OCI-LY7 (cell line): ENCODE data around the gene C2orf49. TPM values are rescaled to one million over a fixed set of nuclear protein-coding genes. Genes with fewer than 3 reads are reported as not detected.

Experiments used
- BruUV-seq: library from RNA; stranded (reverse); fragments of 400-500 nt; replicated peaks from 2 replicates; lab custom pipeline; 2021; lab: Mats Ljungman, UMichigan
- CTCF ChIA-PET: fragments of 300-600 bp; sonication (Branson Sonifier 250); formaldehyde crosslinking; loops from one replicate; lab custom pipeline; 2022; ENCODE audit warnings: antibody characterized with exemption; ENCODE audit not compliant: unreplicated experiment; lab: Charles Lee
- POLR2A ChIA-PET: fragments of 300-600 bp; sonication (Branson Sonifier 250); formaldehyde crosslinking; loops from one replicate; lab custom pipeline; 2022; ENCODE audit warnings: antibody characterized with exemption; lab: Charles Lee
- DNase-seq: peaks from one replicate; pipeline ENCODE4 v3.0.0-alpha.2; 2015; ENCODE audit warnings: low spot score
- H2AFZ ChIP-seq: fragments of 200-600 bp; sonication (generic), shearing (Covaris generic); 2 replicates; pipeline ENCODE4 v1.6.1; 2014; ENCODE audit warnings: mild to moderate bottlenecking, antibody characterized with exemption, low read length, moderate library complexity
- H3K27ac ChIP-seq: fragments of 200-600 bp; sonication (generic); 2 replicates; pipeline ENCODE4 v1.5.1; 2014; ENCODE audit warnings: mixed run types, low read depth, mild to moderate bottlenecking, moderate library complexity, low read length, inconsistent platforms; ENCODE audit not compliant: poor library complexity, severe bottlenecking
- H3K36me3 ChIP-seq: fragments of 200-600 bp; sonication (generic); 2 replicates; pipeline ENCODE4 v1.6.1; 2014; ENCODE audit warnings: mild to moderate bottlenecking, antibody characterized with exemption, low read length, moderate library complexity, mixed read lengths; ENCODE audit not compliant: insufficient read depth
- H3K4me1 ChIP-seq: fragments of 200-600 bp; sonication (generic); 2 replicates; pipeline ENCODE4 v1.5.1; 2014; ENCODE audit warnings: mild to moderate bottlenecking, low read length; ENCODE audit not compliant: insufficient read depth, poor library complexity, severe bottlenecking
- H3K4me2 ChIP-seq: fragments of 200-600 bp; sonication (generic); 2 replicates; pipeline ENCODE4 v1.6.1; 2014; ENCODE audit warnings: mild to moderate bottlenecking, low read length
- H3K4me3 ChIP-seq: fragments of 200-600 bp; sonication (generic); 2 replicates; pipeline ENCODE4 v1.5.1; 2014; ENCODE audit warnings: mild to moderate bottlenecking, low read depth, low read length; ENCODE audit not compliant: poor library complexity, severe bottlenecking
- H3K79me2 ChIP-seq: fragments of 200-600 bp; sonication (generic); 2 replicates; pipeline ENCODE4 v1.6.1; 2016; ENCODE audit warnings: low read depth, mild to moderate bottlenecking, low read length, moderate library complexity, mixed read lengths; ENCODE audit not compliant: insufficient read depth
- H3K9me2 ChIP-seq: fragments of 200-600 bp; sonication (generic); 2 replicates; pipeline ENCODE4 v1.6.1; 2016; ENCODE audit warnings: mild to moderate bottlenecking, low read length, mixed read lengths; ENCODE audit not compliant: insufficient read depth
- H3K9me3 ChIP-seq: fragments of 200-600 bp; sonication (generic); 2 replicates; pipeline ENCODE4 v1.6.1; 2014; ENCODE audit warnings: mild to moderate bottlenecking, mixed run types, low read length, mixed read lengths
- H4K20me1 ChIP-seq: fragments of 200-600 bp; sonication (generic); 2 replicates; pipeline ENCODE4 v1.6.1; 2014; ENCODE audit warnings: mild to moderate bottlenecking, antibody characterized with exemption, low read length, moderate library complexity, mixed read lengths; ENCODE audit not compliant: insufficient read depth
- EZH2phosphoT487 ChIP-seq: fragments of 200-600 bp; sonication (generic); IDR thresholded peaks from 2 replicates; pipeline ENCODE4 v1.6.1; 2018; ENCODE audit warnings: low read depth, borderline replicate concordance, mild to moderate bottlenecking, mixed run types, antibody characterized with exemption, low read length, moderate library complexity, mixed read lengths
- intact Hi-C: fragments of 100-400 bp; cut with micrococcal nuclease; formaldehyde crosslinking; loops from one replicate; pipeline ENCODE4 v1.10.0; 2022; ENCODE audit not compliant: unreplicated experiment
- total RNA-seq, 2 experiments: library from RNA; depleted of rRNA in 1 of 2; stranded (reverse); fragments of >200 nt in 1 of 2; shearing (Covaris generic) in 1 of 2; gene quantifications; 2 replicates each; pipeline ENCODE4 v1.2.3, GENCODE V29; 2014 to 2022
- TF ChIP-seq, protein P1 (sequence below): fragments of 200-600 bp; sonication (generic); conservative IDR thresholded peaks from 2 replicates; pipeline ENCODE4 v1.5.1; 2014; ENCODE audit warnings: mild to moderate bottlenecking, antibody characterized with exemption, low read length, moderate library complexity, mixed read lengths

Gene C2orf49
- total RNA-seq, 2 experiments from 2014 or later, result 11.8 to 17.0 TPM

GRCh38 chr2:105338020-105338385 is 663 bp downstream of the C2orf49 start:
- H4K20me1 ChIP-seq, result 0 out of 2 replicates have a peak, but pooled peaks cover 6% of the 10 kb centered on the region
- TSS peak; percentile 71 for BruUV-seq
- no peak for DNase-seq
- no peaks in the 10 kb centered on the region for H3K9me3 ChIP-seq
- peak overlapping the region; percentile 99 for H3K4me3 ChIP-seq
- peak overlapping the region; percentile 57 for H2AFZ ChIP-seq
- ChIA-PET POLR2A (no interaction called here), CTCF (no interaction called here)
- peak overlapping the region; percentile 92 for H3K4me2 ChIP-seq
- no peak for TF ChIP-seq EZH2phosphoT487
- TF ChIP-seq, protein P1, sequence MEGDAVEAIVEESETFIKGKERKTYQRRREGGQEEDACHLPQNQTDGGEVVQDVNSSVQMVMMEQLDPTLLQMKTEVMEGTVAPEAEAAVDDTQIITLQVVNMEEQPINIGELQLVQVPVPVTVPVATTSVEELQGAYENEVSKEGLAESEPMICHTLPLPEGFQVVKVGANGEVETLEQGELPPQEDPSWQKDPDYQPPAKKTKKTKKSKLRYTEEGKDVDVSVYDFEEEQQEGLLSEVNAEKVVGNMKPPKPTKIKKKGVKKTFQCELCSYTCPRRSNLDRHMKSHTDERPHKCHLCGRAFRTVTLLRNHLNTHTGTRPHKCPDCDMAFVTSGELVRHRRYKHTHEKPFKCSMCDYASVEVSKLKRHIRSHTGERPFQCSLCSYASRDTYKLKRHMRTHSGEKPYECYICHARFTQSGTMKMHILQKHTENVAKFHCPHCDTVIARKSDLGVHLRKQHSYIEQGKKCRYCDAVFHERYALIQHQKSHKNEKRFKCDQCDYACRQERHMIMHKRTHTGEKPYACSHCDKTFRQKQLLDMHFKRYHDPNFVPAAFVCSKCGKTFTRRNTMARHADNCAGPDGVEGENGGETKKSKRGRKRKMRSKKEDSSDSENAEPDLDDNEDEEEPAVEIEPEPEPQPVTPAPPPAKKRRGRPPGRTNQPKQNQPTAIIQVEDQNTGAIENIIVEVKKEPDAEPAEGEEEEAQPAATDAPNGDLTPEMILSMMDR, result no peak
- peaks cover 43% of the 10 kb centered on the region for H3K79me2 ChIP-seq
- peaks cover 25% of the 10 kb centered on the region for H3K4me1 ChIP-seq
- no peaks in the 10 kb centered on the region for H3K9me2 ChIP-seq
- peak overlapping the region; percentile 6 for H3K27ac ChIP-seq
- intact Hi-C loops, result loop anchor here (10.0 kb wide), 1 partner anchor 857 kb away; the partner anchor contains the start of gene UXS1
- peaks cover 48% of the 10 kb centered on the region for H3K36me3 ChIP-seq

DNA sequence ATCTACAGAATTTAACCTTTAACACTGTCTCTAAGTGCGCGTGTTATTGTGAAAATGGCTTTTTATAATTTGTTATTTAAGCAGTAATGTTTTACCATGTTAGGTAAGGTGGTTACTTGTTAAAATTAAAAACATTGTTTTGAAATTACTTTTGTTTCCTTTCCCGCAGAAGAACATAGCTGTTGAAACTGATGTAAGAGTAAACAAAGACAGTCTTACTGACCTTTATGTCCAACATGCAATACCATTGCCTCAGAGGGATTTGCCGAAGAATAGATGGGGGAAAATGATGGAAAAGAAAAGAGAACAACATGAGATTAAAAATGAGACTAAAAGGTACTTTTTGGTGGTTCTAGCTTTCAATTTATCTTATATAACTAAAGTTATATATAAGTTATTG is 2.1 kb downstream of the C2orf49 start:
- CTCF ChIA-PET, result interaction anchor here (1.0 kb wide), 1 partner anchor 34 kb away, joined by 3 read pairs; no protein-coding TSS in a partner anchor
- POLR2A ChIA-PET, result interaction anchor here (0.6 to 1.6 kb wide), 4 partner anchors 10 to 223 kb away, joined by 3 to 6 read pairs (median 3); no protein-coding TSS in a partner anchor
- intact Hi-C loops, result loop anchor here (10.0 kb wide), 1 partner anchor 855 kb away; the partner anchor contains the start of gene UXS1
- Histone ChIP-seq H3K27ac (no peak overlapping the region), H3K36me3 (peaks cover 54% of the 10 kb centered on the region), H3K4me3 (no peak overlapping the region), H3K79me2 (peaks cover 43% of the 10 kb centered on the region), H3K9me3 (no peaks in the 10 kb centered on the region), H3K4me1 (peaks cover 25% of the 10 kb centered on the region), H3K9me2 (no peaks in the 10 kb centered on the region), H4K20me1 (0 out of 2 replicates have a peak, but pooled peaks cover 6% of the 10 kb centered on the region), H3K4me2 (peak overlapping the region; percentile 92), H2AFZ (no peak overlapping the region)
- BruUV-seq, result no TSS peak
- no peak for DNase-seq
- TF ChIP-seq EZH2phosphoT487, result no peak
- TF ChIP-seq, protein P1, result no peak

GRCh38 chr2:105344704-105345345 is 7.5 kb downstream of the C2orf49 start:
- Histone ChIP-seq H3K9me2 (no peaks in the 10 kb centered on the region), H3K36me3 (peaks cover 95% of the 10 kb centered on the region), H3K9me3 (no peaks in the 10 kb centered on the region), H2AFZ (no peak overlapping the region), H3K4me1 (no peaks in the 10 kb centered on the region), H3K4me2 (no peak overlapping the region), H3K27ac (no peak overlapping the region), H3K4me3 (no peak overlapping the region), H3K79me2 (peaks cover 6% of the 10 kb centered on the region; the same call in 1 of the 2 replicates), H4K20me1 (no peaks in the 10 kb centered on the region)
- DNase-seq, result peak; percentile 50
- POLR2A ChIA-PET, result interaction anchor here (1.0 kb wide), 1 partner anchor 9 kb away, joined by 3 read pairs; no protein-coding TSS in a partner anchor
- no TSS peak for BruUV-seq
- intact Hi-C loops, result loop anchor here (10.0 kb wide), 1 partner anchor 180 kb away; no protein-coding TSS in a partner anchor
- CTCF ChIA-PET, result no interaction called here
- TF ChIP-seq, protein P1, result peak; percentile 77
- no peak for TF ChIP-seq EZH2phosphoT487
